Superior temporal gyrus (tissue), 1 donor: ENCODE measurements around the gene ADARB2.

ENCODE experiments used
- DNase-seq: peaks from one replicate; pipeline ENCODE4 v3.0.0-alpha.2; 2016; ENCODE audit errors: extremely low spot score

The ADARB2 gene

DNA sequence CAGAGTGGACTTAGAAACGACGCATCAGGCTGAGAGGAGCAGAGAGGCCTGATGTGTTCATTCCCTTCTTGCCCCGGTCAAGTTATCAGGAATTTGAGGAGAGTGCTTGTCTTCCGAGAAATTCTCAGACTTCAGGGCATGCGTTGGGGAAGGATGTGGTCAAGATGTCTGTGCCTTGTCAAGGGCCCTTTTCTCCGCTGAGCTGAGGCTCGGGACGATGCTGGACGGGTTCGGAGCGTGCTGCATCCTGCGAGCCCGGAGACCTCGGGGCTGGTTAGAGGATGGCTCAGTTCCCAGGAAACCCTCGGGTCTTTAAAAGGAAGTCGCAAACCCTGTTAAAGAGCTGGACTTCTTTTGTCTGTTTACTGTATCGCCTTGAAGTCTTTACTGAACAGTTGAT, 325.4 kb downstream of the ADARB2 start:
- no peak for DNase-seq

DNA sequence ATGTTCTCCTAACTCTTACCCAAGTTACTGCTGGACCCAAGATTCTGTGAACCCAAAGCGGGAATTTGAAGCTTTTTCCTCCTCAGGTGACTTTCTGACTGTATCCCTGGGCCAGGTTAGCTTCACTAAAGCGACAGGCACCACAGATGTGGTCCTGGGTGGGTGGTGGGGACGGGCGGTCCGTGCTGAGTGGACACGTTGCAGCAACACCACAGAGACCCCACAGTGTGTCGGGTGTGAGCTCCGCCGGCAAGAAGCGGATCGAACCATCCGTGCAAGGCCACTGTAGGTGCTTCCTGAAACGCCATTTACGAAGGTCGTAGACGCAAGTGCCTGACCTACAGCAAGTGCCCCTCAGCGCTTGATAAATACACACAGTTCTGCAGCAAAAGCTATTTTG, 325.9 kb downstream of the ADARB2 start:
- DNase-seq, result no peak

- DNase-seq, result no peak
These were observed 326.6 kb downstream of the ADARB2 start for GRCh38 chr10:1410469-1411395.

GRCh38 chr10:1410032-1410431, 327.3 kb downstream of the ADARB2 start:
- DNase-seq, result no peak

DNA sequence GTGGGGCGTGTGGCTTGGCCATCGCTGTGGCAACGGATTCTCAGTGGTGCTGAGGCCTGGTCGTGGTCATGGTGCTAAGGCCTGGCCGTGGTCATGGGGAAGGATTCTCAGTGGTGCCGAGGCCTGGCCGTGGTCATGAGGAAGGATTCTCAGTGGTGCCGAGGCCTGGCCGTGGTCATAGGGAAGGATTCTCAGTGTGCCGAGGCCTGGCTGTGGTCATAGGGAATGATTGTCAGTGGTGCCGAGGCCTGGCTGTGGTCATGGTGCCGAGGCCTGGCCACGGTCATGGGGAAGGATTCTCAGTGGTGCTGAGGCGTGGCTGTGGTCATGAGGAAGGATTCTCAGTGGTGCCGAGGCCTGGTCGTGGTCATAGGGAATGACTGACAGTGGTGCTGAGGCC, 327.9 kb downstream of the ADARB2 start:
- no peak for DNase-seq

- DNase-seq, result no peak
These were observed 328.5 kb downstream of the ADARB2 start for GRCh38 chr10:1408651-1409367.

GRCh38 chr10:1406967-1407945, 330.1 kb downstream of the ADARB2 start:
- DNase-seq, result no peak

DNA sequence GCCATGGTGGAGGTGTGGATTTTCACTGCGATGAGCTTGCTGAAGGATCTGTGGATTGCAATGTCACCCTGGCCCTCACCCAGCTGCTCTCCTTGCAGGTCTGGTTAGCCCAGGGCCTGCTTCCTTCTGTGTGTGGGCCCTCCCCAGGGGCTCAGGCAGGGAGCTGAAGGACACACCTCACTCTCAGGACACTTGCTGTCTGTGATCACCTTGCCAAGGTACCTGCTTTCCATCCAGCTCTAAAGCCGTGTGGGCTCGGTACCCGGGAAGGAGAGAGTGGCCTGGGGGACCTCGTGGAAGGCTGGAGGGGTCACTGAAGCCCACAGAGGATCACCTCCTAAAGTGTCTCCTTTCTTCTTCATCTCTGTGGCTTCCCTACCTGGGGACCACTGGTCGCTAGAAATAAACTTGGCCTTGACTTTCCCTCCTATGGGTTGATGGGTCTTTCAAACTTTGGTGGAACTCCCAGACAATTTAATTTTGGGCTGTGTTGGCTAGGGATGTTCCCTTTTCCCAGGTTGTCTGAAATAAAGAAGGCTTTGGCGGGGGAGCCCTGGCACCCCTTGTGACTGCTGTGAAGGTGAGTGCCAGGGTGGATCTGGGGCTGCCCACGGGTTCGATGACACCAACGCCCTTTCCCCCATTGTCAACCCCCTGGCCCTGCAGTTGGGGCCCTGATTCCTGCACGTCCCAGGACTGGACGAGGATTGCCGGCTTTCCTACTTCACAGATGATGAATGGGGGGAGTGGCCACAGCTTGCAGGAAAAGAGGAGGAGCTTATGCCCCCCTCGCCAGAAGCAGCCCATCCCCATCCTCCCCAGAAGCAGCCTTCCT, 331.0 kb downstream of the ADARB2 start:
- DNase-seq, result no peak

- no peak for DNase-seq
These were observed 332.7 kb downstream of the ADARB2 start for GRCh38 chr10:1404323-1405260.

GRCh38 chr10:1403508-1404322, 333.6 kb downstream of the ADARB2 start:
- no peak for DNase-seq

GRCh38 chr10:1402816-1403507, 334.4 kb downstream of the ADARB2 start:
- DNase-seq, result no peak

DNA sequence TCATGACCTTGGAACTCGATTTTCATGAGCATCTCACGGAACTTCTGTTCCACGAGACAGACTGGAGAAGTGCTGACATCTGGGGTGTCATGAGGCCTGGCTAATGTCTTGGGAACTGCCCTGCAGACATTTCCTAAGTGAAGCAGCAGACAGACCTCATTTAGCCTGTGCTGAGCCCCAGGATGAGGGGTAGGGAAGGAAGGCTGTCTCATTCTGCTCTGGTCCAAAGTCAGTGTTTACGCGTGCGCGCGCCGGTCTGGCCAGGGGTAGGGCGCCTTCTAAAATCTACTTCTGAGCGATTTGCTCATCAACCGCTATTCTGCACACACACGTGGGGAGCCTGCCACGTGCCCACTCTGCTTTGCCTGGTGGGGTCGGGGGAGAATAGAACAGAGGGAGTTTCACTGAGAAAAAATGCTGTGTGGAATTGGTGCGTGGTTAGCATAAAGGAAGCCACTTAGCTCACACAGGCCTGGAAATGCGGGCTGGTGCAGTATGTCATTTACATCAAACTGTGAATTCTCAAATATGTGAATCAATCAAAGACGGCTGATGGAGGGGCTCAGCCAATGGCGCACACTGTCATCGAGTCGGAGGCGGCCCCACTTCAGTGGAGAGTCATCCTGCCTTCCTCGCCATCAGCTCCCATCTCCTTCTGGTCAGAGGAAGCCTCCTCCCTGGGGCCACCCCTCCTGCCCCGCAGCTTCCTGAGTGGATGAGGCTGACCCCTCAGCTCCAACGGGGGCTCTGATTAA, 335.1 kb downstream of the ADARB2 start:
- no peak for DNase-seq

GRCh38 chr10:1401071-1401965, 336.0 kb downstream of the ADARB2 start:
- DNase-seq, result no peak

DNA sequence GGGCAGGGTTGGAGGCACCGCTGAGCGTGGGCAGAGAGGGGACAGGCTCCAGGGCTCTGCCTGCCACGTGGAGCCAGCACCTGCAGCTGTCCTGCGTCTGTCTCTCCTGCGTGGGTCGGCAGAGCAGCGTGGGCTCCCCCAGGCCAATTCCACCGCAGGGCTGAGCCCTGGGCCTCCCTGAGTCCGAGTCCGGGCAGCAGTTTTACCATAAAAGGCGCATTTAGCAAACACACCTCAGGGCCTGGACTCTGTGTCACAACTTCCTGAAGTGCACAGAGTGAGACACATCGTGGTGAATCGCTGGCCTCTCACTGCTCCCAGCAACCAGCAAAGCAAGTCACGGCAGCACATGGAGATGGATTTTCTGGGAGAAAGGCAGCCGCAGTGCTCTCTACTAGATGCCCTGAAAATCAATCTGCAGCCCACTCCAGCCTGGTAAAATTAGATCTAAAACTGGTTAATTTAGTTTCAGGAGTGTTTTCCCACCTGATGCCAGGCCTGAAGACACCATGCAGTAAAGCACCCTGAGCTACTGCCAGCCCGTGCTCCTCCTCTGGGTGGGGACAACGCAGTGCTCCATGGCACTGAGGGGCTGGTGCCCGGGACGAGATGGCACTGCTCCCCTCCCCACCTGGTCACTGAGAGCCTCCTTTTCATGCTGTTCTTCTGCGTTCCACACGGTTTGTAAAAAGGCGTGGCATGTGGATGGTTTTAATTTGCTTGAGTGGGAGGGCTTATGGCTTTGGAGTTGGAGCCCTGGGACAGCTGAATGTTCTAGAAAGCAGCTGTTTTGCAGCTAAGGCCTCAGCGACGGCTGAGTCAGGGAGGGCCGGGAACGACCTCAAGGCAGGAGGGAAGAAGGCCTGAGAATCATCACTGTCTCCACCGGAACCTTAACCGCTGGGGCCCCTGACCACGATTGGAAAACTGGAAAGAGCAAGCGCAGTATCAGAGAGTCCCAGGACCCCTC, 336.9 kb downstream of the ADARB2 start:
- DNase-seq, result no peak

DNA sequence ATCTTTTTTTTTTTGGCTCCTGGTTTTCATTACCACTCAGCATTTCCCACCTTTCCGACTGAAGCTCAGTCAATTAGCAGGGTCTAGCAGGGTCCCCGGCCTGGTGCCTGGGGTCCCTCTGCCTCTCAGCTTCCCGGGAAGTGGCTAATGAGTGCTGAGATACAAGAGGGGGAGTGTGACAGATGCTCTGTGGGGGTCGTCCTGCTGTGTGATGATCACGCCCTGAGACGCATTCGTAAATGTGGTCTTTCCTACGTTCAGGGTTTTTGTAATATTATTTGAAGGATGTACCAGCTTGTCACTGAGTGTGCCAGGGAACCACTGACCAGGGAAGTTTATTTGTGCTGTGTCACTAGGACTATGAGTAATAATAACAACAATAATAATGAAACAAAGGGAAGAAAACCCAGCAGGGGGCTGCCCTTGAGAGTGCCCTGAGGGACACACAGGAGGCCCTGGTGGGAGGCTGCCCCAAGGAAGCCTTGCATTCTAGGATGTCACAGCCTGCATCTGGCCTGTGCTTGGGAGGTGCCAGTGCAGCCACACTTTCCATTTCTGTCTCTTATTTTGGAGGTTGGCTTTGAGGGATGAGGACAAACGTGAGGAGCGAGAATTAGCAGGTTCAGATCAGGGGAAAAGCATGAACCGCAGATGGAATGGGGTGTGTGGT, 337.8 kb downstream of the ADARB2 start:
- no peak for DNase-seq
